Measurements from ENCODE around the gene ACOX1. TPM values are rescaled to one million over a fixed set of nuclear protein-coding genes. Genes with fewer than 3 reads are reported as not detected.
A peak's percentile ranks its signal among the peaks of the same experiment; 100 is the strongest.

Gene ACOX1
- total RNA-seq, 1 donor: 79.9 TPM

- DNase-seq (ENCODE audit: low read depth): no peak
- TF ChIP-seq, protein P1, sequence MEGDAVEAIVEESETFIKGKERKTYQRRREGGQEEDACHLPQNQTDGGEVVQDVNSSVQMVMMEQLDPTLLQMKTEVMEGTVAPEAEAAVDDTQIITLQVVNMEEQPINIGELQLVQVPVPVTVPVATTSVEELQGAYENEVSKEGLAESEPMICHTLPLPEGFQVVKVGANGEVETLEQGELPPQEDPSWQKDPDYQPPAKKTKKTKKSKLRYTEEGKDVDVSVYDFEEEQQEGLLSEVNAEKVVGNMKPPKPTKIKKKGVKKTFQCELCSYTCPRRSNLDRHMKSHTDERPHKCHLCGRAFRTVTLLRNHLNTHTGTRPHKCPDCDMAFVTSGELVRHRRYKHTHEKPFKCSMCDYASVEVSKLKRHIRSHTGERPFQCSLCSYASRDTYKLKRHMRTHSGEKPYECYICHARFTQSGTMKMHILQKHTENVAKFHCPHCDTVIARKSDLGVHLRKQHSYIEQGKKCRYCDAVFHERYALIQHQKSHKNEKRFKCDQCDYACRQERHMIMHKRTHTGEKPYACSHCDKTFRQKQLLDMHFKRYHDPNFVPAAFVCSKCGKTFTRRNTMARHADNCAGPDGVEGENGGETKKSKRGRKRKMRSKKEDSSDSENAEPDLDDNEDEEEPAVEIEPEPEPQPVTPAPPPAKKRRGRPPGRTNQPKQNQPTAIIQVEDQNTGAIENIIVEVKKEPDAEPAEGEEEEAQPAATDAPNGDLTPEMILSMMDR (IDR thresholded peaks at IDR 0.05; ENCODE audit: insufficient read depth, low read depth, low read length): no peak
- H3K4me3 ChIP-seq (ENCODE audit: low read depth, low read length): no peak overlapping the region
Observed at GRCh38 chr17:75900691-75901533, 78.1 kb downstream of the ACOX1 start.

DNA sequence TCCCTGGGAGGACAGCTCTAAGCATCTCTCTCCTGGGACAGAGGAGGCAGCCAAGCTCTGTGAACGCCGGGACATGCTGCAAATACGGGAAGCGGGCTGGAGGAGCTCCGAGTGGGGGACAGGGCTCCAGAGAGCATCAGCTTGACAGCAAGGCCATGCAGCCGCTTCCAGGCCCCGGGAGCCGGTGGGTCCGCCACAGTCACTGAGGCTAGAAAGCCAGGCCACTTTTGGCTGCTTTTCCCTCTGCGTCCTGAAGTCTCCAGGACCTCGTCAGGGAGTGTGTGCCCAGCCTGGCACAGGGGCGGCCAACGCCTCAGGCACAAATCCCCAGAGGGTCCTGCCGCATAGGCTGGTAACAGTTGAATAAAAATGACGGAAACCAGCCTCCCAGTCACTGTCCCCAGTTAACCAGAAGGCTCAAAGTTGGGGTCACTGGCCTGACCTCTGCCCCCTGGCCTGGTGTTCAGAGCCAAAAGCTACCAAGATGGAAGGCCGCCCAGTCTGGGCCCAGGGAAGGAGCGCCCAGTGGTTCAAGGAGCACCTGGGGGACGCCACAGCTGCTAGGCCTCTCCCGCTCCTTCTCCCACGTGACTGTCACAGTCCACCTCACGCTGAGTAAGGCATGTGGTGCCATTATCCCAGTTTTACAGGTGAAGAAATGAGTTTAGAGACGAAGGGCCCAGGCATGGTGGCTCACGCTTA, 79.0 kb downstream of the ACOX1 start:
- no peak overlapping the region for H3K4me3 ChIP-seq (ENCODE audit: low read depth, low read length)
- DNase-seq (ENCODE audit: low read depth): no peak
- TF ChIP-seq, protein P1 (IDR thresholded peaks at IDR 0.05; ENCODE audit: insufficient read depth, low read depth, low read length): no peak

DNA sequence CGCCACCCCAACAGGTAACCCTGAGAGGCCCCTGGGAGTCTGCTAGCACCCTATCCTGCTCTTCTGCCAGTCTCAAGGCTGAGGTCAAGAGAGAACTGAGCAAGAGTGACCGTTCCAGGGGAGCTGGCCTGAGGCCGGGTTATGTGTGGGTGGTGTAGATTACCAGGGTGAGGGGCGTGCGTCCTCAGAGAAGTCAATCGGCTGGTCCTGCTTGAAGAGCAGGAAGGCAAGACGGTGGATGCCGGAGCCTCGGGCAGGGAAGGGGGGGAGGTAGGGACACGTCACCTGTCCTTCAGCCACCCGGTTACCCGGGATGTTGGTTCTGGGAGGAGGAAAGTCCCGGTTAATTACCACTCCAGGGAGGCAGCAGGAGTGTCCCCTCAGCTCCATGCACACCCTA, 79.6 kb downstream of the ACOX1 start:
- TF ChIP-seq, protein P1 (IDR thresholded peaks at IDR 0.05; ENCODE audit: insufficient read depth, low read depth, low read length): no peak
- no peak for DNase-seq (ENCODE audit: low read depth)
- H3K4me3 ChIP-seq (ENCODE audit: low read depth, low read length): no peak overlapping the region

- H3K4me3 ChIP-seq (ENCODE audit: low read depth, low read length): no peak overlapping the region
- TF ChIP-seq, protein P1 (IDR thresholded peaks at IDR 0.05; ENCODE audit: insufficient read depth, low read depth, low read length): no peak
- no peak for DNase-seq (ENCODE audit: low read depth)
Observed at GRCh38 chr17:75898791-75899190, 80.2 kb downstream of the ACOX1 start.

GRCh38 chr17:75898065-75898464, 80.9 kb downstream of the ACOX1 start:
- no peak overlapping the region for H3K4me3 ChIP-seq (ENCODE audit: low read depth, low read length)
- DNase-seq (ENCODE audit: low read depth): no peak
- TF ChIP-seq, protein P1 (IDR thresholded peaks at IDR 0.05; ENCODE audit: insufficient read depth, low read depth, low read length): no peak

DNA sequence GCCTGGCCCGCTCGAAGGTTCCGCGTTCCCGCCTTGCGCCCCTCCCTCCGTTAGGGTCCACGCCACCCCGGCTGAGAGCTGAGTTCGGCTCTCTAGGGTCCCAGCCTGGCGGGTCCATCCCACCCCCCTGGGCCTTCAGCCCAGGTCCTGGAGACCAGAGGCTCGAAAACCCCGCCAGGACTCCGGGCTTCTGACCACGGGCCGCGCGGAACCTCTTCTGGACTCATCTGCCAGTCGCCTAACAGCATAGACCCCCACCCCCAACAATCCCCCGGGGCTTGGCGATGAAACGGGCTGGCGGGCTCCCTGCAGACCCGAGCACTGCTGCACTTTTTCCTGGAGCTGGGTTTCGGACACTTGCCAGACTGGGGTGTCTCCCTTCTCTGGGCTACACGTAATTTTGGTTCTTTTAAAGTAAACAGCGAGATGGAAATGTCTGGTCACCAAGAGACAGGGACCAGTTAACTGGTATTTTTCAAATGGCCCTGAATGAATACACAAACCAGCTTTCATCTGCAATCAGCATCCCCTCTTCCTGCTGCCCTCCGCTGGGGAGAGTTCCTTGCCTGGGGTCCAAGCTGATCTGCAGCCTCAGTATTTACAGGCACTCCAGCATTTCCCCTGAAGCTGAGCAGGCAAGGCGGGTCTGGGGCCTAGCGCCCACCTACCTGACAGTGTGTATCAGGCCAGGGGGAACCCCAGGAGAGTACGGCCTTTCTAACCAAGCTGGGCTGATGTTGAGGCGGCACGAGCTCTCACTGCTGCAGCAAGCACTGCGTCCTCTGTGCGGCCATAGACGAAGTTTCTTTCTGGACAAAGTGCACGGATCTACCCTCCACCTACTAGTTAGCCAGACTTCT, 81.6 kb downstream of the ACOX1 start:
- TF ChIP-seq, protein P1 (IDR thresholded peaks at IDR 0.05; ENCODE audit: insufficient read depth, low read depth, low read length): no peak
- peak overlapping the region; percentile 79 for H3K4me3 ChIP-seq (ENCODE audit: low read depth, low read length)
- DNase-seq (ENCODE audit: low read depth): no peak

All from fibroblast of villous mesenchyme (primary cell).